HepG2 (cell line): ENCODE data around the gene PSMB2. TPM values are rescaled to one million over a fixed set of nuclear protein-coding genes. Genes with fewer than 3 reads are reported as not detected.

Experiments
- ATAC-seq: fragments of 200-7000 bp; cut with Tn5 transposase; 3 replicates; pipeline ENCODE4 v1.9.1; 2020; ENCODE audit warnings: mild to moderate bottlenecking, moderate library complexity
- BruUV-seq: library from RNA; stranded (reverse); fragments of 400-500 nt; replicated peaks from 2 replicates; lab custom pipeline; 2021; lab: Mats Ljungman, UMichigan
- CTCF ChIA-PET: fragments of 300-600 bp; formaldehyde crosslinking; extraction: SDS; loops from one replicate; lab custom pipeline; 2021; ENCODE audit warnings: low total read pairs, inconsistent platforms, low intra/inter-chr PET ratio; lab: Yijun Ruan, JAX
- POLR2A ChIA-PET: fragments of 350-600 bp; sonication (Branson Sonifier 250); formaldehyde crosslinking; loops from one replicate; lab custom pipeline; 2020; ENCODE audit warnings: antibody characterized with exemption, inconsistent platforms; lab: Yijun Ruan, JAX
- DNase-seq: peaks from one replicate; pipeline ENCODE4 v3.0.0-alpha.2; 2015; ENCODE audit warnings: low spot score
- FAIRE-seq: peaks from 3 replicates; lab custom pipeline; 2011; peaks lifted over from hg19 to GRCh38; lab: Jason Lieb, UNC
- H2AFZ ChIP-seq: one replicate; pipeline ENCODE4 v1.6.1; 2011; ENCODE audit warnings: low read length, inconsistent platforms
- H3K27ac ChIP-seq: fragments of 300-600 bp; 3 replicates; pipeline ENCODE4 v1.8.0; 2011; ENCODE audit warnings: mixed run types, mild to moderate bottlenecking, mixed read lengths, low read length, inconsistent platforms; ENCODE audit not compliant: insufficient read depth; ENCODE audit errors: extremely low read length
- H3K27me3 ChIP-seq, 2 experiments: fragments of 200-600 bp in 1 of 2; 2 replicates in 1 of 2; 3 replicates in 1 of 2; pipeline versions ENCODE4 v1.6.0 to v1.8.0; 2011; ENCODE audit warnings: low read length in 2 of 2, mild to moderate bottlenecking in 2 of 2, moderate library complexity in 2 of 2, inconsistent platforms in 1 of 2; ENCODE audit not compliant: insufficient read depth in 2 of 2, control insufficient read depth in 1 of 2
- H3K36me3 ChIP-seq, 2 experiments: fragments of 200-600 bp in 1 of 2; replicated peaks in 1 of 2; 2 replicates in 1 of 2; 3 replicates in 1 of 2; pipeline versions ENCODE4 v1.5.1 to v1.8.0; 2011; ENCODE audit warnings: low read length in 2 of 2, inconsistent platforms in 1 of 2; ENCODE audit not compliant: insufficient read depth in 2 of 2, control insufficient read depth in 1 of 2
- H3K4me1 ChIP-seq: 2 replicates; pipeline ENCODE4 v1.5.1; 2012; ENCODE audit warnings: low read length, inconsistent platforms; ENCODE audit not compliant: insufficient read depth
- H3K4me2 ChIP-seq: 2 replicates; pipeline ENCODE4 v1.6.0; 2011; ENCODE audit warnings: low read depth, low read length, inconsistent platforms
- H3K4me3 ChIP-seq, 3 experiments: fragments of 200-600 bp in 1 of 3; sonication (generic), shearing (Covaris generic) in 1 of 3; replicated peaks in 1 of 3; 2 replicates each; pipeline ENCODE4 v1.5.1; 2011 to 2016; ENCODE audit warnings: low read length in 3 of 3, inconsistent platforms in 2 of 3, low read depth in 2 of 3, mild to moderate bottlenecking in 2 of 3, control low read depth in 1 of 3, mixed read lengths in 1 of 3; ENCODE audit not compliant: insufficient read depth in 1 of 3
- H3K79me2 ChIP-seq: one replicate; pipeline ENCODE4 v1.6.1; 2011; ENCODE audit warnings: low read length, inconsistent platforms; ENCODE audit not compliant: insufficient read depth
- H3K9ac ChIP-seq: 2 replicates; pipeline ENCODE4 v1.6.0; 2011; ENCODE audit warnings: mild to moderate bottlenecking, low read depth, low read length, inconsistent platforms; ENCODE audit not compliant: insufficient read depth
- H3K9me3 ChIP-seq: 2 replicates; pipeline ENCODE4 v1.5.1; 2012; ENCODE audit warnings: mild to moderate bottlenecking, low read length
- H4K20me1 ChIP-seq: 2 replicates; pipeline ENCODE4 v1.6.0; 2011; ENCODE audit warnings: inconsistent platforms, mild to moderate bottlenecking, low read length, moderate library complexity; ENCODE audit not compliant: insufficient read depth
- SP140L ChIP-seq: sonication (generic); formaldehyde crosslinking; IDR thresholded peaks from 2 replicates; pipeline ENCODE4 v1.4.0; 2020; ENCODE audit warnings: missing genetic modification reagents, borderline replicate concordance
- ZBTB1 ChIP-seq: sonication (generic); formaldehyde crosslinking; IDR thresholded peaks from 2 replicates; pipeline ENCODE4 v1.4.0; 2020; ENCODE audit warnings: missing genetic modification reagents, borderline replicate concordance
- ZNF724P ChIP-seq: sonication (generic); formaldehyde crosslinking; IDR thresholded peaks from 2 replicates; pipeline ENCODE4 v1.8.0; 2022; ENCODE audit warnings: missing genetic modification reagents, borderline replicate concordance
- WGBS: methylation state at CpG from one replicate; pipeline ENCODE4 v1.1.6; 2017; ENCODE audit warnings: low lambda C conversion rate; 5-methylcytosine and 5-hydroxymethylcytosine counted together
- in situ Hi-C: cut with HindIII; loops from 2 replicates; pipeline ENCODE4 v1.10.0; 2017; ENCODE audit warnings: low pct_unique_long_range_greater_than_20kb; ENCODE audit not compliant: extremely low pct_ligation_motif_present
- intact Hi-C: fragments of 100-400 bp; cut with micrococcal nuclease; formaldehyde crosslinking; loops from one replicate; pipeline ENCODE4 v1.10.0; 2022; ENCODE audit not compliant: unreplicated experiment
- polyA plus RNA-seq, 8 experiments: library from polyadenylated mRNA; depleted of rRNA in 3 of 8; stranded (reverse) in 7 of 8; unstranded in 1 of 8; fragments of >200 nt; fragmentation: Illumina TruSeq in 4 of 8; extraction: Trizol in 4 of 8; gene quantifications; 2 replicates each; pipeline versions ENCODE4 v1.2.1 to v1.2.3, GENCODE V29; 2011 to 2016; ENCODE audit warnings: low read depth in 4 of 8, missing spikeins in 1 of 8, mixed read lengths in 1 of 8; ENCODE audit not compliant: insufficient read depth in 1 of 8
- total RNA-seq, 5 experiments: library from RNA; depleted of rRNA; stranded (reverse); fragments of >200 nt; fragmentation: Illumina TruSeq; extraction: Trizol; gene quantifications; 2 replicates each; pipeline ENCODE4 v1.2.3, GENCODE V29; 2016; ENCODE audit warnings: low read depth in 1 of 5
- TF ChIP-seq, protein P1 (sequence below): sonication (generic); formaldehyde crosslinking; conservative IDR thresholded peaks from 2 replicates; pipeline ENCODE4 v1.8.1; 2023; ENCODE audit warnings: missing genetic modification reagents
- TF ChIP-seq, protein P2 (sequence below): sonication (generic); formaldehyde crosslinking; IDR thresholded peaks from 2 replicates; pipeline ENCODE4 v1.4.0; 2020; ENCODE audit warnings: missing genetic modification reagents, mild to moderate bottlenecking, borderline replicate concordance
- TF ChIP-seq, protein P3 (sequence below): sonication (generic); formaldehyde crosslinking; IDR thresholded peaks from one replicate; pipeline ENCODE4 v1.5.1; 2020; ENCODE audit warnings: mild to moderate bottlenecking, missing genetic modification reagents; ENCODE audit errors: not compliant biosample characterization
- TF ChIP-seq, protein P4 (sequence below): sonication (generic); formaldehyde crosslinking; IDR thresholded peaks from 2 replicates; pipeline ENCODE4 v1.9.0; 2022; ENCODE audit warnings: low read depth, missing genetic modification reagents

Gene PSMB2
- total and polyA plus RNA-seq, 2 of the 13 experiments (the other 11 are each of a cell fraction or from before 2014, with no cell fraction given), result 60.6 to 62.2 TPM

DNA sequence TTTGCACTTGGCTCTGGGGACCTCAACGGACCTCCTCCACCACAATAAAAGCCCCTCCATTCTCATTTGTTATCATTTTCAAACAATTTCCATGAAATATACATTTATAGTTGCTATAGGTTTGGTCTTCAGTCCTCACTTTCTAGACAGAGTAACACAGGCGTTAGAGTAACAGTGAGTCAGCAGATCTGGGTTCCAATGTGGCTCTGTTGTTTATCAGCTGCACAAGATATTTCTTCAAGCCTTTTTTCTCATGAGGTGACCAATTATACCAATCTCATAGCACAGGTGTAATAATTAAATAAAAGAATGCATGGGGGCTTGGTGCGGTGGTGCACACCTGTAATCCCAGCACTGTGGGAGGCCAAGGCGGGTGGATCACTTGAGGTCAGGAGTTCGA, 32.8 kb upstream of the PSMB2 start (continued):
- TF ChIP-seq, protein P1, sequence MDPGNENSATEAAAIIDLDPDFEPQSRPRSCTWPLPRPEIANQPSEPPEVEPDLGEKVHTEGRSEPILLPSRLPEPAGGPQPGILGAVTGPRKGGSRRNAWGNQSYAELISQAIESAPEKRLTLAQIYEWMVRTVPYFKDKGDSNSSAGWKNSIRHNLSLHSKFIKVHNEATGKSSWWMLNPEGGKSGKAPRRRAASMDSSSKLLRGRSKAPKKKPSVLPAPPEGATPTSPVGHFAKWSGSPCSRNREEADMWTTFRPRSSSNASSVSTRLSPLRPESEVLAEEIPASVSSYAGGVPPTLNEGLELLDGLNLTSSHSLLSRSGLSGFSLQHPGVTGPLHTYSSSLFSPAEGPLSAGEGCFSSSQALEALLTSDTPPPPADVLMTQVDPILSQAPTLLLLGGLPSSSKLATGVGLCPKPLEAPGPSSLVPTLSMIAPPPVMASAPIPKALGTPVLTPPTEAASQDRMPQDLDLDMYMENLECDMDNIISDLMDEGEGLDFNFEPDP (CRISPR knock-in tag), result no peak
- TF ChIP-seq ZNF724P (CRISPR knock-in tag), result no peak
- TF ChIP-seq, protein P2, sequence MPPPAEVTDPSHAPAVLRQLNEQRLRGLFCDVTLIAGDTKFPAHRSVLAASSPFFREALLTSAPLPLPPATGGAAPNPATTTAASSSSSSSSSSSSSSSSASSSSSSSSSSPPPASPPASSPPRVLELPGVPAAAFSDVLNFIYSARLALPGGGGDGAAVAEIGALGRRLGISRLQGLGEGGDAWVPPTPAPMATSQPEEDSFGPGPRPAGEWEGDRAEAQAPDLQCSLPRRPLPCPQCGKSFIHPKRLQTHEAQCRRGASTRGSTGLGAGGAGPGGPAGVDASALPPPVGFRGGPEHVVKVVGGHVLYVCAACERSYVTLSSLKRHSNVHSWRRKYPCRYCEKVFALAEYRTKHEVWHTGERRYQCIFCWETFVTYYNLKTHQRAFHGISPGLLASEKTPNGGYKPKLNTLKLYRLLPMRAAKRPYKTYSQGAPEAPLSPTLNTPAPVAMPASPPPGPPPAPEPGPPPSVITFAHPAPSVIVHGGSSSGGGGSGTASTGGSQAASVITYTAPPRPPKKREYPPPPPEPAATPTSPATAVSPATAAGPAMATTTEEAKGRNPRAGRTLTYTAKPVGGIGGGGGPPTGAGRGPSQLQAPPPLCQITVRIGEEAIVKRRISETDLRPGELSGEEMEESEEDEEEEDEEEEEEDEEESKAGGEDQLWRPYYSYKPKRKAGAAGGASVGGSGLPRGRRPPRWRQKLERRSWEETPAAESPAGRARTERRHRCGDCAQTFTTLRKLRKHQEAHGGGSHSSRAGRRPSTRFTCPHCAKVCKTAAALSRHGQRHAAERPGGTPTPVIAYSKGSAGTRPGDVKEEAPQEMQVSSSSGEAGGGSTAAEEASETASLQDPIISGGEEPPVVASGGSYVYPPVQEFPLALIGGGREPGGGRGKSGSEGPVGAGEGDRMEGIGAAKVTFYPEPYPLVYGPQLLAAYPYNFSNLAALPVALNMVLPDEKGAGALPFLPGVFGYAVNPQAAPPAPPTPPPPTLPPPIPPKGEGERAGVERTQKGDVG (CRISPR knock-in tag), result no peak

DNA sequence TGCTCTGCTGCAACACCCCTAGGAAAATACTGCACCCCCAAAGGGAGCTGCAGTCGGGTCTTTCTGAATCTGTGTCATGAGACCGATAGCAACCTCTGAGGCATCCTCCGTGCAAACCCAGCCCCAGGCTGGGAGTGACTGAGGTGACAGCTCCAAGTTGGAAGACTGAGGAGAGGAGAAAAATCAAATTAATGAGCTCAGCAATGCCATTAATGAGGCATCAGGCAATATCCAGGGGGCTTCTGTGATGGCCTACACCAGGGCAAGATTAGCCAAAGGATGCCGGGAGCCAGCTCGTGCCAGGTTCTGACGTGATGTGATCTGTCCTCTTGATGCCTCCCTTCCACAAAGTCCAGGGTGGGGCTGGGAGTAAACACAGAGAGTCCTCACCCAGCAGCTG, 30.8 kb upstream of the PSMB2 start:
- H4K20me1 ChIP-seq, result no peaks in the 10 kb centered on the region
- CTCF ChIA-PET, result no interaction called here
- no peaks in the 10 kb centered on the region for H3K4me1 ChIP-seq
- H3K79me2 ChIP-seq, result no peaks in the 10 kb centered on the region
- in situ Hi-C loops (no loop called here), intact Hi-C loops (no loop called here)
- no peak overlapping the region for H3K27ac ChIP-seq
- BruUV-seq, result no TSS peak
- no peak for DNase-seq
- peaks cover 0 to 18% of the 10 kb centered on the region in 2 experiments; a peak in 3 of 5 replicates for H3K27me3 ChIP-seq
- H3K4me3 ChIP-seq, result no peak overlapping the region
- ATAC-seq, result no peak; the same call in 2 of the 3 replicates
- H3K9me3 ChIP-seq, result no peaks in the 10 kb centered on the region
- FAIRE-seq, result no peak
- no peak overlapping the region for H2AFZ ChIP-seq
- POLR2A ChIA-PET, result interaction anchor here (1.4 kb wide), 1 partner anchor 115 kb away, joined by 3 read pairs; the partner anchor contains the start of gene KIAA0319L
- no peak overlapping the region for H3K4me2 ChIP-seq
- H3K9ac ChIP-seq, result no peak overlapping the region
- H3K36me3 ChIP-seq, result no peaks in the 10 kb centered on the region
- 27% methylated on average over 5 of the region's 6 CpGs for WGBS
- no peak for TF ChIP-seq ZBTB1 (CRISPR knock-in tag)
- TF ChIP-seq SP140L (CRISPR knock-in tag), result no peak
- TF ChIP-seq, protein P3, sequence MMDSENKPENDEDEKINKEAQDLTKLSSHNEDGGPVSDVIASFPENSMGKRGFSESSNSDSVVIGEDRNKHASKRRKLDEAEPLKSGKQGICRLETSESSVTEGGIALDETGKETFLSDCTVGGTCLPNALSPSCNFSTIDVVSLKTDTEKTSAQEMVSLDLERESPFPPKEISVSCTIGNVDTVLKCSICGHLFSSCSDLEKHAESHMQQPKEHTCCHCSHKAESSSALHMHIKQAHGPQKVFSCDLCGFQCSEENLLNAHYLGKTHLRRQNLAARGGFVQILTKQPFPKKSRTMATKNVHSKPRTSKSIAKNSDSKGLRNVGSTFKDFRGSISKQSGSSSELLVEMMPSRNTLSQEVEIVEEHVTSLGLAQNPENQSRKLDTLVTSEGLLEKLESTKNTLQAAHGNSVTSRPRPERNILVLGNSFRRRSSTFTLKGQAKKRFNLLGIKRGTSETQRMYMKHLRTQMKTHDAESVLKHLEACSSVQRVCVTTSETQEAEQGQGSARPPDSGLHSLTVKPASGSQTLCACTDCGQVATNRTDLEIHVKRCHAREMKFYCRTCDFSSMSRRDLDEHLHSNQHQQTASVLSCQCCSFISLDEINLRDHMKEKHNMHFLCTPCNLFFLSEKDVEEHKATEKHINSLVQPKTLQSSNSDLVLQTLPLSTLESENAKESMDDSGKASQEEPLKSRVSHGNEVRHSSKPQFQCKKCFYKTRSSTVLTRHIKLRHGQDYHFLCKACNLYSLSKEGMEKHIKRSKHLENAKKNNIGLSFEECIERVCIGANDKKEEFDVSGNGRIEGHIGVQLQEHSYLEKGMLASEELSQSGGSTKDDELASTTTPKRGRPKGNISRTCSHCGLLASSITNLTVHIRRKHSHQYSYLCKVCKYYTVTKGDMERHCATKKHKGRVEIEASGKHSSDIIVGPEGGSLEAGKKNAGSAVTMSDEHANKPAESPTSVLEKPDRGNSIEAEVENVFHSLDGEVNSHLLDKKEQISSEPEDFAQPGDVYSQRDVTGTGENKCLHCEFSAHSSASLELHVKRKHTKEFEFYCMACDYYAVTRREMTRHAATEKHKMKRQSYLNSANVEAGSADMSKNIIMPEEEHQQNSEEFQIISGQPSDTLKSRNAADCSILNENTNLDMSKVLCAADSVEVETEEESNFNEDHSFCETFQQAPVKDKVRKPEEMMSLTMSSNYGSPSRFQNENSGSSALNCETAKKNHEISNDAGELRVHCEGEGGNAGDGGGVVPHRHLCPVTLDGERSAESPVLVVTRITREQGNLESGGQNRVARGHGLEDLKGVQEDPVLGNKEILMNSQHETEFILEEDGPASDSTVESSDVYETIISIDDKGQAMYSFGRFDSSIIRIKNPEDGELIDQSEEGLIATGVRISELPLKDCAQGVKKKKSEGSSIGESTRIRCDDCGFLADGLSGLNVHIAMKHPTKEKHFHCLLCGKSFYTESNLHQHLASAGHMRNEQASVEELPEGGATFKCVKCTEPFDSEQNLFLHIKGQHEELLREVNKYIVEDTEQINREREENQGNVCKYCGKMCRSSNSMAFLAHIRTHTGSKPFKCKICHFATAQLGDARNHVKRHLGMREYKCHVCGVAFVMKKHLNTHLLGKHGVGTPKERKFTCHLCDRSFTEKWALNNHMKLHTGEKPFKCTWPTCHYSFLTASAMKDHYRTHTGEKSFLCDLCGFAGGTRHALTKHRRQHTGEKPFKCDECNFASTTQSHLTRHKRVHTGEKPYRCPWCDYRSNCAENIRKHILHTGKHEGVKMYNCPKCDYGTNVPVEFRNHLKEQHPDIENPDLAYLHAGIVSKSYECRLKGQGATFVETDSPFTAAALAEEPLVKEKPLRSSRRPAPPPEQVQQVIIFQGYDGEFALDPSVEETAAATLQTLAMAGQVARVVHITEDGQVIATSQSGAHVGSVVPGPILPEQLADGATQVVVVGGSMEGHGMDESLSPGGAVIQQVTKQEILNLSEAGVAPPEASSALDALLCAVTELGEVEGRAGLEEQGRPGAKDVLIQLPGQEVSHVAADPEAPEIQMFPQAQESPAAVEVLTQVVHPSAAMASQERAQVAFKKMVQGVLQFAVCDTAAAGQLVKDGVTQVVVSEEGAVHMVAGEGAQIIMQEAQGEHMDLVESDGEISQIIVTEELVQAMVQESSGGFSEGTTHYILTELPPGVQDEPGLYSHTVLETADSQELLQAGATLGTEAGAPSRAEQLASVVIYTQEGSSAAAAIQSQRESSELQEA (CRISPR knock-in tag), result no peak
- TF ChIP-seq, protein P4, sequence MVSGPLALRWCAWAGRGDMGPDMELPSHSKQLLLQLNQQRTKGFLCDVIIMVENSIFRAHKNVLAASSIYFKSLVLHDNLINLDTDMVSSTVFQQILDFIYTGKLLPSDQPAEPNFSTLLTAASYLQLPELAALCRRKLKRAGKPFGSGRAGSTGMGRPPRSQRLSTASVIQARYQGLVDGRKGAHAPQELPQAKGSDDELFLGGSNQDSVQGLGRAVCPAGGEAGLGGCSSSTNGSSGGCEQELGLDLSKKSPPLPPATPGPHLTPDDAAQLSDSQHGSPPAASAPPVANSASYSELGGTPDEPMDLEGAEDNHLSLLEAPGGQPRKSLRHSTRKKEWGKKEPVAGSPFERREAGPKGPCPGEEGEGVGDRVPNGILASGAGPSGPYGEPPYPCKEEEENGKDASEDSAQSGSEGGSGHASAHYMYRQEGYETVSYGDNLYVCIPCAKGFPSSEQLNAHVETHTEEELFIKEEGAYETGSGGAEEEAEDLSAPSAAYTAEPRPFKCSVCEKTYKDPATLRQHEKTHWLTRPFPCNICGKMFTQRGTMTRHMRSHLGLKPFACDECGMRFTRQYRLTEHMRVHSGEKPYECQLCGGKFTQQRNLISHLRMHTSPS (CRISPR knock-in tag), result no peak
